ENCODE data around the gene HOXB8.

The HOXB8 gene

GRCh38 chr17:48637323-48638260 is 22.5 kb upstream of the HOXB8 start:
- no peak for FAIRE-seq

- no peak for FAIRE-seq
Measured at GRCh38 chr17:48636177-48637018, 21.3 kb upstream of the HOXB8 start.

GRCh38 chr17:48634493-48635208 is 19.6 kb upstream of the HOXB8 start:
- no peak for FAIRE-seq

- FAIRE-seq, result no peak
Measured at GRCh38 chr17:48633266-48633677, 18.2 kb upstream of the HOXB8 start.

GRCh38 chr17:48632579-48633265 is 17.6 kb upstream of the HOXB8 start:
- no peak for FAIRE-seq

- no peak for FAIRE-seq
Measured at GRCh38 chr17:48631693-48632578, 16.8 kb upstream of the HOXB8 start.

- FAIRE-seq, result no peak
Measured at GRCh38 chr17:48630925-48631692, 16.0 kb upstream of the HOXB8 start.

- no peak for FAIRE-seq
Measured at GRCh38 chr17:48630009-48630924, 15.2 kb upstream of the HOXB8 start.

GRCh38 chr17:48629411-48629759 is 14.3 kb upstream of the HOXB8 start:
- FAIRE-seq, result no peak

- no peak for FAIRE-seq
Measured at GRCh38 chr17:48628649-48629410, 13.7 kb upstream of the HOXB8 start.

- FAIRE-seq, result no peak
Measured at GRCh38 chr17:48627623-48628521, 12.8 kb upstream of the HOXB8 start.

GRCh38 chr17:48627118-48627597 is 12.1 kb upstream of the HOXB8 start:
- no peak for FAIRE-seq

GRCh38 chr17:48626245-48627117 is 11.4 kb upstream of the HOXB8 start, which contains the start of gene HOXB9:
TSS of gene HOXB9 (minus strand) at chr17:48626358. CDS start at chr17:48626269, 89 bp downstream.
- no peak for FAIRE-seq

GRCh38 chr17:48625495-48626244 is 10.6 kb upstream of the HOXB8 start:
- no peak for FAIRE-seq
